Activated CD4-positive, alpha-beta T cell treated with anti-CD3 and anti-CD28 coated beads, Interleukin-2, Interleukin-6, amounts not matched to agents 100 ng/mL and 50 ng/mL, durations not matched to agents 16 hours and 8 hours (primary cell): ENCODE measurements around the gene TAT.
"Not testable (repeated sequence)": the region's sequence is repeated elsewhere in the genome, so short reads cannot be mapped to it uniquely, and the experiment has no call there.

Experiments
- DNase-seq: peaks from one replicate; pipeline ENCODE4 v3.0.0-alpha.2; 2020

TAT gene

DNA sequence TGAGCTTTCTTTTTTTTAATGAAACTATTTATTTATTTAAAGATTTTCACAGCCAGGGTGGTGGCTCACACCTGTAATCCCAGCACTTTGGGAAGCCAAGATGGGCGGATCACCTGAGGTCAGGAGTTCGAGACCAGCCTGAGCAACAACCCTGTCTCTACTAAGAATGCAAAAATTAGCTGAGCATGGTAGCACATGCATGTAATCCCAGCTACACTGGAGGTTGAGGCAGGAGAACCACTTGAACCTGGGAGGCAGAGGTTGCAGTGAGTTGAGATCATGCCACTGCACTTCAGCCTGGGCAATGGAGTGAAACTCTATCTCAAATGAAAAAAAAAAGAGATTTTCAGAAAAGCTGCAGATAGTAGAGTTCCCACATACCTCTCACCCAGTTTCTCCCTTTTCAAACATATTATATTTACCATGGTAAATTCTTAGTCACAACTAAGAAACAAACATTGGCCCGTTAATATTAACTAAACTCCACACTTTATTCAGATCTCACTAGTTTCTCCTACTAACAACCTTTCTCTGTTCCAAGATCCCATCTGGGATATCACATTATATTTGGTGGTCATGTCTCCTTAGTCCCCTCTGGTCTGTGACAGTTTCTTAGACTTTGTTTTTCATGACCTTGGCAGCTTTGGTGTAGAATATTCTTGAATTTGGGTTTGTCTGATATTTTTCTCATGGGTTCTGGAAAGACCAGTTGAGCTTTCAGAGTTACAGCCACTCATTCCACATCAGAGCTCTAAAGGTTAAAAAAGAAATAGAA, 7.8 kb upstream of the TAT start:
- no peak for DNase-seq

- DNase-seq: not testable (repeated sequence)
Observed at GRCh38 chr16:71582553-71582848, 5.6 kb upstream of the TAT start.

DNA sequence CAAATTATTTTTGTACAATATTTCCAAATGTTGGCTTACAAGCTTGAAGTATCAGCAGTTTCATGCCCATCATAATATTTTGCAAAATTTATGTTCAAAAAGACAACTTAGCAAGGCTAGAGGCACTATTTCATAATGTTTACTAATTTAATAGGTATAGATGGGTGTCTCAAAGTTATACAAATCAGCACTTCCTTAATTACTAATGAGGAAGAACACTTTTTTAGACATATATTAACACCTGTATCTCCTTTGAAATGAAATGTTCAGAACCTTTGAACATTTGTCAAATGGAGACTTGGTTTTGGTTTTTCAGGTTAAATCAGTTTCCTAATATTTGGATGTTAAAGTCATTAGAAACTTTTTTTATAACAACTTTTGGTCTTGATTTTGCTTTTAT, 2.2 kb downstream of the TAT start:
- no peak for DNase-seq

DNA sequence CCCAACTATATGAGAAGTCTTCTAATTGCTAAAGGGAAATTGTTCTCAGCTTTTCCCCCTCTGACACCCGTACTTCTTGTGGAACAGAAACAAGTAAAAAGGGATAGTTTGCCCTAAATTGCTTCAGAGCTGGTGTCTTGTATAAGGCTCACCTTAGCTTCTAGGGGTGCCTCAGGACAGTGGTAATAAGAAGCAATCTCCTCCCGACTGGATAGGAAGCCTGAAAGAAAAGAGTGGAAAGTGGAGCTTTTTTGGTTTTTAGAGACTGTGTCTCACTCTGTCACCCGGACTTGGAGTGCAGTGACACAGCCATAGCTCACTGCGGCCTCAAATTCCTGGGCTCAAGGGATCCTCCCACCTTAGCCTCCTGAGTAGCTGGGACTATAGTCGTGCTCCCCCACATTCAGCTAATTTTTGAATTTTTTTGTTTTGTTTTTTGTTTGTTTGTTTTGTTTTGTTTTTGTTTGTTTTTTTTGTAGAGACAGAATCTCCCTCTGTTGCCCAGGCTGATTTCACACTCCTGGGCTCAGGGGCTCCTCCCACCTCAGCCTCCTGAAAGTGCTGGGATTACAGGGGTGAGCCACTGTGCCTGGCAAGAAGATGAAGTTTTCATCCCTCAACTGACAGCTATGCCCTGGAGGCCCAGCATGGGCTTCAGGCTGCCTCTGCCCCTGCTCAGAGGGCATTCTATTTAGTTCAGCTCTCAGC, 3.4 kb downstream of the TAT start:
- DNase-seq: no peak

- DNase-seq: no peak
Observed at GRCh38 chr16:71572497-71573116, 4.3 kb downstream of the TAT start.

GRCh38 chr16:71570144-71570543, 6.7 kb downstream of the TAT start:
- DNase-seq: no peak

DNA sequence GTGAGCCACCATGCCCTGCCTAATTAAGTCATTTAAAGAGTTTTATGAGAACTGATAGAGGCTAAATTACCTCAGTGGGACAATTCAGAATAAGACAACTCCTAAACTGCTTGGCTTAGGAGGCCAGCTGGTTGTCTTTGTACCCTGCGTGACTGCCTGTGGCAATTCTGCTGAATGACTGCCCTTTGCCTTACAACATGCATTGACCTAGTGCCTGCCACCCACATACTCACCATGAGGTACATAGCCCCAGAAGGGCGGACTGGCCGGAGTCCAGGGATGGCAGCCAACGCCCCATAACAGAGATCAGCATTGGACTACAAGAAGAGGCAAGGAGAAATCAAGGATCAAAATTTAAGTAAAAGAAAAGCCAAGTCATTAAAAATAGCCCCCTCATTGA, 7.3 kb downstream of the TAT start:
- no peak for DNase-seq

- DNase-seq: no peak
Observed at GRCh38 chr16:71568551-71568950, 8.3 kb downstream of the TAT start.

GRCh38 chr16:71567931-71568330, 9.0 kb downstream of the TAT start:
- no peak for DNase-seq

DNA sequence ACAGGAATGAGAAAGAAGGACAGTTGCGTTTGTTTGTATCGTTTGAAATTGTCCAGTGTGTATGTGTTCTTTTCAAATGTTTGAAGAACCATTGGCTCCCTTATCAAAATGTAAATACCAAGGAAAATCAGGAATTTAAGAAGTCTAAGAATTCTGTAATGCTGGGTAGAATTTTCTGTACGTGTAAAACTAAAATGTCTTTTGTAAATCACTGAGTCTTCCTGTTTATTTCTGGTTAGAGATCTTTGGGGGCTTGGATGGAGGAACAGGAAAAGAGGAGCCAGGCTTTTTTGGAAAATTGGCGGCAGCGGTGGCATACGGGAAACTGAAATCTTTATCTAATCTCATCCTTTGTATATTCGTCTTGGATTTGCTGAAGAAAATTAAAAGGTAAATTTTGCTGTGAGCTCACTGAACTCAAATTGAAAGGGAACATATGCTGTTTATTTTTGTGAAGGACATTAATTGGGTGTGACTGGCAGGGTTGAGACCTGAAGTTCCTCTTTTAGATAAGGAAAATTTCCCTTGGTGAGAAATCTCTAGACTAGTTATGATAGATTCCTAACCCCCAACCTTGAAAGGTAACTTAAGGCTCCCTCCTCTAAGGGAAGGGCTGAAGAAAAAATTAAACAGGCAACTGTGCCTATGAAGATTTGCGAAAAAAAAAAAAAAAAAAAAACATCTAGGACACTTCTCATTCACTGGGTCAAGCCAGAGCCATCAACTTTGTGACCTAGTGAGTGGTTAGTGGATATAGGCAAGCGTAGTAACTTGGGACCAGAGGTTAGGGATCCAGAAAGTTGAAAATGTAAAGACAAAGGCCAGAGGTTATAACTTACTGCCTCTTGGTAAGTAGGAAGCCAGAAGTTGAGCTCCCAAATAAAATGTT, 10.8 kb downstream of the TAT start:
- DNase-seq: no peak

GRCh38 chr16:71564335-71564967, 12.4 kb downstream of the TAT start:
- DNase-seq: no peak

DNA sequence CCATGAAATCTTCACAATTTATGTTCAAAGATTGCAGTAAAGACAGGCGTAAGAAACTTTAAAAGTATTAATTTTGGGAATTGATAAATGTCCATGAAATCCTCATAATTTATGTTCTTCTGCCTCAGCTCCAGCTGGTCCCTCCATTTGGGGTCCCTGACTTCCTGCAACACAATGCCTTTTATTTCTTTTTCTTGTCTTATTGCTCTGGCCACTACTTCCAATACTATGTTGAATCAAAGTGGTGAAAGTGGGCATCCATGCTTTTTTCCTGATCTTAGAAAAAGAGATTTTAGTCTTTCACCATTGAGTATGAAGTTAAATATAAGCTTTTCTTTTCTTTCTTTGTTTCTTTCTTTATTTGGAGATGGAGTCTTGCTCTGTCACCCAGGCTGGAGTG, 14.3 kb downstream of the TAT start:
- no peak for DNase-seq

GRCh38 chr16:71561886-71562285, 15.0 kb downstream of the TAT start:
- DNase-seq: not testable (repeated sequence)

DNA sequence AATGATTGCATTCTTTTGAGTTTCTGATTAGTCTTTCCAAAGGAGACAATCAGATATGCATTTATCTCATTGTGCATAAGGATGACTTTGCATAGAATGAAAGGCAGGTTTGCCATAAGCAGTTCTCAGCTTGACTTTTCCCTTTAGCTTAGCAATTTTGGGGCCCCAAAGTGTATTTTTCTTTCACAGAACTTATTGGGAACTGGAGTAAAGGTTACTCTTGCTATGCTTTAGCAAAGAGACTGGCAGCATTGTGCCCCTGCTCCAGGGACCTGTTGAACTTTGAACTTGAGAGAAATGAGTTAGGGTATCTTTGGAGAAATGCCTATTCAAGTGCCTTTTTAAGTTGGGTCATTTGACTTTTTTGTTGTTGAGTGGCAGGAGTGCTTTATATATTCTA, 17.0 kb downstream of the TAT start:
- no peak for DNase-seq

GRCh38 chr16:71557954-71558582, 18.8 kb downstream of the TAT start:
- DNase-seq: no peak

DNA sequence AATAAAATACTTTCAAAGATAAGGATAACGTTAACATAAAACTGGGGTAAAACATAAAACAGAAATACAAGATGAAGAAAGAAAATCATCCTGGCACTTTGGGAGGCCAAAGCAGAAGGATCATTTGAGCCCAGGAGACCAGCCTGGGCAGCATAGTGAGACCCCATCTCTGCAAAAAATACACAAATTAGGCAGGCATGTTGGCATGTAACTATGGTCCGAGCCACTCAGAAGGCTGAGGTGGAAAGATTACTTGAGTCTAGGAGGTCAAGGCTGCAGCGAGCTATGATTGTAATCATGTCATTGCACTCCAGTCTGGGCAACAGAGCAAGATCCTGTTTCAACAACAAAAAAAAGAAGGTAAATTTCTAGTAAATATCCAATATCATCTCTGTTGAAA, 19.6 kb downstream of the TAT start:
- DNase-seq: no peak

DNA sequence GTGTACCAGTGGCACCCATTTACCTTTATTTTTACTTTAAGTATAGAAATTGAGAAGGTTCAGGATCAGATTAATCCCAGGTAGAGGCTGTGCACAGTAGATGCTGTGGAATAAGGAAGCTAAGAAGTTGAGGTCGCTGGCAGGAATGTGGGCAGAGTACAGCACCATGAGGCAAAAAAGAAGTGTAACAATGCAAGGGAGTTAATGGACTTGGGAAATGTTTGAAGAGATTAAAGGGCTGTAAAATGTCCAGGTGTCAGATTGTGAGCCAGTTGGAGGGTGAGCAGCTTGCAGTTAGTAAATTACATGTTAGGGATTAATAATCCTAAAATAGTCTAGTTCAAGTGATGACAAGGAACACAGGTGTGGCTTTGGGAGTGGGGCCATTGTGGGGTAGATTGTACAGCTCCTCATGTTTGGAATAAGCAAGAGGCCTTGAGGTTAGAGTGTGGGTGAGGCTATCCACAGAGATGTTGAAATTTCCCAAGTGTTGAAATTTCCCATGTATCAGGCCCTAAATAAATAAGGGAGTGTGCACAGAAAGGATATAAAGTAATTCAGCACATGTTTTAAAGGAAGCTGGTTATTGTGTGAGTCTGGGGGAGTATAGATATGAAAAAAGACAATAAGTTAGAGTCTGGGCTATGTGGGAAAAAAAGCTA, 21.5 kb downstream of the TAT start:
- DNase-seq: no peak

- DNase-seq: no peak
Observed at GRCh38 chr16:71552698-71553503, 24.0 kb downstream of the TAT start.

DNA sequence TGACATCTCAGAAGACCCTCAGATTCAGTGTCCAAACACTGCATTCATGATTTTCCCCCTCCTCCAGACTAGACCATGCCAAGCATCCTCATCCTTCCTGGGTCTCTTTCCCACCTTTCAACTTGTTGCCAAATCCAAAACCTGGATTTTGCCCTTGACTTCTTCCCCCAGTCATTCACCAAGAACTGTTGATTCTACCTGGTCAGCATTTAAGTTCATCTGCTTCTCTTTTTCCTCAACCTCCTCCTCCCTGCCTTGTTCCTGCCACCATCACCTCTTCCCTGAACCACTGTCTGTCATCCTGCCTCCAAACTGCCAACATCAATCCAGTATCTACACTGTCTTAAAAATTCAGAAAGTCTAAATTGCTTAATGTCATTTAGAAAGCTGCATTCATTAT, 29.7 kb downstream of the TAT start:
- no peak for DNase-seq

GRCh38 chr16:71542377-71542776, 34.5 kb downstream of the TAT start:
- DNase-seq: peak; percentile 76

GRCh38 chr16:71537643-71538042, 39.2 kb downstream of the TAT start:
- DNase-seq: peak; percentile 45
